Measurements from ENCODE around the gene SAMD9L.

GRCh38 chr7:93145354-93145753 is 2.8 kb downstream of the SAMD9L start:
- TF ChIP-seq GATA2 (IDR thresholded peaks at IDR 0.05; ENCODE audit: low read depth, low read length) (no peak), GATA3 (IDR thresholded peaks at IDR 0.05; ENCODE audit: low read depth, low read length) (no peak)

Measured in SH-SY5Y (cell line).